ES-I3 (cell line): ENCODE data around the gene SWAP70.
"Not testable (repeated sequence)": the region's sequence is repeated elsewhere in the genome, so short reads cannot be mapped to it uniquely, and the experiment has no call there.

ENCODE experiments used
- H3K36me3 ChIP-seq: 2 replicates; pipeline ENCODE4 v1.6.1; 2013; ENCODE audit warnings: mild to moderate bottlenecking, low read length, control low read depth, moderate library complexity; ENCODE audit not compliant: insufficient read depth
- H3K4me1 ChIP-seq: 2 replicates; pipeline ENCODE4 v1.6.1; 2013; ENCODE audit warnings: mild to moderate bottlenecking, control low read depth, low read length; ENCODE audit not compliant: insufficient read depth
- H3K9ac ChIP-seq: 2 replicates; pipeline ENCODE4 v1.6.1; 2013; ENCODE audit warnings: low read depth, mild to moderate bottlenecking, low read length, moderate library complexity
- H3K9me3 ChIP-seq: 2 replicates; pipeline ENCODE4 v1.6.1; 2013; ENCODE audit warnings: mild to moderate bottlenecking, low read length, moderate library complexity; ENCODE audit not compliant: control insufficient read depth, insufficient read depth

The SWAP70 gene

DNA sequence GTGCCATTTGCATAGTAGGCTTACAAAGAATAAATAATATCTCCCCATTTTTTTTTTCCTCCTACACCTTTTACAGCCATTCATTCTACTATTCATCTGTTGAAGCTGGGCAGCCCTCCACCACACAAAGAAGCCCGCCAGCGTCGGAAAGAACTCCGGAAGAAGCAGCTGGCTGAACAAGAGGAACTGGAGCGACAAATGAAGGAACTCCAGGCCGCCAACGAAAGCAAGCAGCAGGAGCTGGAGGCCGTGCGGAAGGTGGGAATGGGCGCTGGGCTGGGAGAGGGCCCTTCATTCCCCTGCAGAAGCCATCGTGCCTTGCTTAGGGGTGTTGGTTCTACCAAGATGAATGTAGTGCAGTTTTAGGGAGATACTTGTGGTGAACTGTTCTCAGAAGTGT is 68.6 kb downstream of the SWAP70 start:
- H3K36me3 ChIP-seq, result peaks cover 17% of the 10 kb centered on the region
- H3K9me3 ChIP-seq, result no peaks in the 10 kb centered on the region
- H3K9ac ChIP-seq, result no peak overlapping the region
- no peaks in the 10 kb centered on the region for H3K4me1 ChIP-seq

GRCh38 chr11:9733212-9733611 is 69.3 kb downstream of the SWAP70 start:
- H3K9me3 ChIP-seq, result no peaks in the 10 kb centered on the region
- H3K4me1 ChIP-seq, result no peaks in the 10 kb centered on the region
- peaks cover 14% of the 10 kb centered on the region for H3K36me3 ChIP-seq
- no peak overlapping the region for H3K9ac ChIP-seq

DNA sequence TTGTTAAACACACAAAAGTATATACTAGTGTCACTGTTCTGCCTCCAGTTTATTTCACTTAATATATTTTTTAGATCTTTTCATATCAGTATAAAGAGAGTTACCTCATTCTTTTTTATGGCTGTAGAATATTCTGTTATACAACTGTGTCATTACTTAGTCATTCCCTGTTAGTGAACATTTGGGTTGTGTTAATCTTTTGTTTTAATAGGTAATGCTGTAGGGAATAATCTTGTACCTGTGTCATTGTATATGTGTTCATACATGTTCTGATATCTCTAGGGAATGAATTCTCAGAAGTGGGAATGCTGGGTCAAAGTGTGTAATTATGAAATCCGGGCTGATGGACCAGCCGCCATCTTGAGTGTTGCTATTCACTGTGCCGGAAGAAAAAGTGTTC is 71.4 kb downstream of the SWAP70 start:
- peaks cover 23% of the 10 kb centered on the region for H3K36me3 ChIP-seq
- no peaks in the 10 kb centered on the region for H3K4me1 ChIP-seq
- no peak overlapping the region for H3K9ac ChIP-seq
- no peaks in the 10 kb centered on the region for H3K9me3 ChIP-seq

DNA sequence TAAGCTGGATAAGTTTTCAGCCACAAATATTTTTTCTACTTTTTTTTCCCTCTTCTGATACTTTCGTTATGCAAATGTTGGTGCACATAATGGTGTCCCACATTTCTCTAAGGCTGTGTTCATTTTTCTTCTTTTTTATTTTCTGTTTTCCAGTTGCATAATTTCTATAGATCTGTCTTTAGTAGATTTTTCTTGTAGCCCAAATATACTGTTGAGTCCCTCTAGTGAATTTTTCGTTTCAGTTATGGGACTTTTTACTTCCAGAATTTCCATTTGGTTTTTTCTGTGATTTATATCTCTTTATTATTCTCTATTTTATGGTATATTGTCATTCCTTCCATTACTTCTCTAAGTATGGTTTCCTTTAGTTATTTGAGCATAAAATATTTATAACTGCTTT is 72.0 kb downstream of the SWAP70 start:
- peaks cover 29% of the 10 kb centered on the region for H3K36me3 ChIP-seq
- H3K9me3 ChIP-seq, result no peaks in the 10 kb centered on the region
- H3K9ac ChIP-seq, result no peak overlapping the region
- no peaks in the 10 kb centered on the region for H3K4me1 ChIP-seq

- Histone ChIP-seq H3K36me3 (peaks cover 31% of the 10 kb centered on the region), H3K4me1 (no peaks in the 10 kb centered on the region), H3K9me3 (no peaks in the 10 kb centered on the region), H3K9ac (no peak overlapping the region)
Measured at GRCh38 chr11:9736365-9736764, 72.5 kb downstream of the SWAP70 start.

DNA sequence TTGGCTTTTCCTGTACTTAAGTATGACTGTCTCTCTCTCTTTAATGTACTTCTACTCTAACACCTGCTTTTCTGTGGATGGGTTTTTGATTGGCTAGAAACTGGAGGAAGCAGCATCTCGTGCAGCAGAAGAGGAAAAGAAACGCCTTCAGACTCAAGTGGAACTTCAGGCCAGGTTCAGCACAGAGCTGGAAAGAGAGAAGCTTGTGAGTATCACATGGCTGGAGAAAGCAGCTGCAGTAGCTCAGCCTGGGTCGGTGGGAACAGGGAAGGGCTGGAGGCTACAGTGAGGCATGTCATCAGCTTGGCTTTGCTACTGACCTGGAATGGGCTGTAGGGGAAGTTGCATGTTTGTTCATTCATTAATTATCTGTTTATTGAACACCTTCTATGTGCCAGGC is 74.2 kb downstream of the SWAP70 start:
- no peaks in the 10 kb centered on the region for H3K9me3 ChIP-seq
- H3K9ac ChIP-seq, result no peak overlapping the region
- H3K4me1 ChIP-seq, result no peaks in the 10 kb centered on the region
- H3K36me3 ChIP-seq, result peaks cover 27% of the 10 kb centered on the region

DNA sequence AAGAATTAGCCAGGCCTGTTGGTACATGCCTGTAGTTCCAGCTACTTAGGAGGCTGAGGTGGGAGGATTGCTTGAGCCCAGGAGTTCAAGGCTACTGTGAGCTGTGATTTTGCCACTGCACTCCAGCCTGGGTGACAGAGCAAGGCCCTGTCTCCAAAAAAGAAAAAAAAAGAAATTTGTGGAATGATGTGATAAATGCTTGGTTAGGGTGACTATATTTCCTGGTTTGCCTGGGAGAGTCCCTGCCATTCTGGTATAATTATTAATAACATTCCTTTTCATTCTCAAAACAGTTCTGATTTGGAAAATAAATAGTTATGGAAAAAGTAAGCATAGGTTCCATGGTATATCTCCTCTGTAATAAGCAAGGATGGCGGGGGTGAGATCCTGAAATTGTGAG is 74.8 kb downstream of the SWAP70 start:
- H3K36me3 ChIP-seq, result peaks cover 25% of the 10 kb centered on the region
- H3K4me1 ChIP-seq, result no peaks in the 10 kb centered on the region

GRCh38 chr11:9739123-9739900 is 75.4 kb downstream of the SWAP70 start:
- no peaks in the 10 kb centered on the region for H3K4me1 ChIP-seq
- H3K9me3 ChIP-seq, result no peaks in the 10 kb centered on the region
- H3K9ac ChIP-seq, result no peak overlapping the region
- H3K36me3 ChIP-seq, result peaks cover 25% of the 10 kb centered on the region

More for the DNA sequence above, 74.8 kb downstream of the SWAP70 start:
- no peak overlapping the region for H3K9ac ChIP-seq
- no peaks in the 10 kb centered on the region for H3K9me3 ChIP-seq

- Histone ChIP-seq H3K9ac (no peak overlapping the region), H3K4me1 (no peaks in the 10 kb centered on the region), H3K36me3 (peaks cover 25% of the 10 kb centered on the region), H3K9me3 (no peaks in the 10 kb centered on the region)
Measured at GRCh38 chr11:9740202-9740883, 76.5 kb downstream of the SWAP70 start.

- Histone ChIP-seq H3K4me1 (no peaks in the 10 kb centered on the region), H3K36me3 (peaks cover 23% of the 10 kb centered on the region), H3K9ac (no peak overlapping the region), H3K9me3 (no peaks in the 10 kb centered on the region)
Measured at GRCh38 chr11:9741260-9741659, 77.4 kb downstream of the SWAP70 start.

GRCh38 chr11:9743512-9743911 is 79.6 kb downstream of the SWAP70 start:
- H3K4me1 ChIP-seq, H3K9ac ChIP-seq, H3K9me3 ChIP-seq: not testable (repeated sequence)
- H3K36me3 ChIP-seq, result peaks cover 20% of the 10 kb centered on the region

DNA sequence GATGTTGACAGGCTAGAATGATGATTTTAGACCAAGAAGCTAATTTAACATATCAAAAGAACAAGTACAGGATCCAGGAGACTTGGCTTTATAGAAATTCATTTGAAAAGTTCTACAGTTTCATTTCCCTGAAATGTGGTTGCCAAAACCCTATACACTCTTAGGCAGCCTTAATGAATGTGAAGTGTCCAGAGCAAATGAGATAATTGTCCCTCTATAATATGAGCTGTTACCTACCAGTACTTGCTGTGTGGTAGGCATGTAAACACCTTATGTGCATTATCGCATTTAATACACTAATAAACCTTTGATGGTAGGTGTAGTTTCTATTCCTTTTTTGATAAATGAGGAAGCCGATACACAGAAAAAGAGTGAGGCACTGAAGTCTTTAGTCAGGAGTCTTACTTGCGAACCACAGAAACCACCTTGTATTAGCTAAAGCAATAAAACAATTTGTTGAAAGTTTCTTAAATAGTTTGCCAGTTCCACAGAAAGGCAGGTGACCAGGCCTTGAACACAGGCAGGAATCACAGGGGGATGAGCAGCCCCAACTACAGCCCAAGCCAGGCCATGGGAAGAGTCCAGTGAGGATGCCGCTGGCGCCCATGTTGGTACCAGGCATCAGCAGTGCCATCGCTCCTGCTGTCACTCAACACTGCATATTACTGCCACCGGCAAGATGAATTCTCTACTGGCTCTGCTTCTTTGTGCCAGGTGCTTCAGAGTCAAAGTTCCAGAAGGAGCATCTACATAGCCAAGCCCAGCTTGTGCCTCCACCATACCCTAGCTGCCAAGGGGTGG is 81.7 kb downstream of the SWAP70 start:
- no peak overlapping the region for H3K9ac ChIP-seq
- H3K36me3 ChIP-seq, result peaks cover 8% of the 10 kb centered on the region
- no peaks in the 10 kb centered on the region for H3K4me1 ChIP-seq
- H3K9me3 ChIP-seq, result no peaks in the 10 kb centered on the region

GRCh38 chr11:9747229-9747628 is 83.4 kb downstream of the SWAP70 start:
- Histone ChIP-seq H3K9me3 (no peaks in the 10 kb centered on the region), H3K4me1 (no peaks in the 10 kb centered on the region), H3K36me3 (peaks cover 4% of the 10 kb centered on the region; the same call in 1 of the 2 replicates), H3K9ac (no peak overlapping the region)

- Histone ChIP-seq H3K4me1 (no peaks in the 10 kb centered on the region), H3K36me3 (peaks cover 4% of the 10 kb centered on the region; the same call in 1 of the 2 replicates), H3K9ac (no peak overlapping the region), H3K9me3 (no peaks in the 10 kb centered on the region)
Measured at GRCh38 chr11:9747828-9748227, 84.0 kb downstream of the SWAP70 start.
